AG09309 (cell line): ENCODE measurements around the gene SHISA6.

Experiments used
- DNase-seq: peaks from one replicate; pipeline ENCODE4 v3.0.0-alpha.2; 2010; ENCODE audit warnings: low read depth
- H3K4me3 ChIP-seq: 2 replicates; pipeline ENCODE4 v1.5.1; 2011; ENCODE audit warnings: mild to moderate bottlenecking, low read depth, low read length, moderate library complexity; ENCODE audit not compliant: control insufficient read depth
- TF ChIP-seq, protein P1 (sequence below): IDR thresholded peaks from 2 replicates; pipeline ENCODE4 v1.5.1; 2011; ENCODE audit warnings: mild to moderate bottlenecking, low read depth, low read length, inconsistent platforms; ENCODE audit not compliant: insufficient read depth, control insufficient read depth; ENCODE audit errors: missing control alignments

SHISA6 gene

DNA sequence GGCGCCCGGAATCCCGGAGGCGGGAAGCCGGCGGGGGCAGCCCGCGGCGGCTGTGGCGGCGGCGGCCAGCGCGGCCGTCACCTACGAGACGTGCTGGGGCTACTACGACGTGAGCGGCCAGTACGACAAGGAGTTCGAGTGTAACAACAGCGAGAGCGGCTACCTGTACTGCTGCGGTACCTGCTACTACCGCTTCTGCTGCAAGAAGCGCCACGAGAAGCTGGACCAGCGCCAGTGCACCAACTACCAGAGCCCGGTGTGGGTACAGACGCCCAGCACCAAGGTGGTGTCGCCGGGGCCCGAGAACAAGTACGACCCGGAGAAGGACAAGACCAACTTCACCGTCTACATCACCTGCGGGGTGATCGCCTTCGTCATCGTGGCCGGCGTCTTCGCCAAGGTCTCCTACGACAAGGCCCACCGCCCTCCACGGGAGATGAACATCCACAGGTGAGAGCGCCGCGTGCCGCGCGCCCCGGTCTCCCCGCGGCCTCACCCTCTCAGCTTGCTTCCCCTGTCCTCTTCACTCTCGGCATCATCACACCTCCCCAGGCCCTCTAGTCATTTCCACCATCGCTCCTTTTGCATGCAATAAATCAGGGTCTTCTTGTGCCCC is 706 bp downstream of the SHISA6 start:
- TF ChIP-seq, protein P1, sequence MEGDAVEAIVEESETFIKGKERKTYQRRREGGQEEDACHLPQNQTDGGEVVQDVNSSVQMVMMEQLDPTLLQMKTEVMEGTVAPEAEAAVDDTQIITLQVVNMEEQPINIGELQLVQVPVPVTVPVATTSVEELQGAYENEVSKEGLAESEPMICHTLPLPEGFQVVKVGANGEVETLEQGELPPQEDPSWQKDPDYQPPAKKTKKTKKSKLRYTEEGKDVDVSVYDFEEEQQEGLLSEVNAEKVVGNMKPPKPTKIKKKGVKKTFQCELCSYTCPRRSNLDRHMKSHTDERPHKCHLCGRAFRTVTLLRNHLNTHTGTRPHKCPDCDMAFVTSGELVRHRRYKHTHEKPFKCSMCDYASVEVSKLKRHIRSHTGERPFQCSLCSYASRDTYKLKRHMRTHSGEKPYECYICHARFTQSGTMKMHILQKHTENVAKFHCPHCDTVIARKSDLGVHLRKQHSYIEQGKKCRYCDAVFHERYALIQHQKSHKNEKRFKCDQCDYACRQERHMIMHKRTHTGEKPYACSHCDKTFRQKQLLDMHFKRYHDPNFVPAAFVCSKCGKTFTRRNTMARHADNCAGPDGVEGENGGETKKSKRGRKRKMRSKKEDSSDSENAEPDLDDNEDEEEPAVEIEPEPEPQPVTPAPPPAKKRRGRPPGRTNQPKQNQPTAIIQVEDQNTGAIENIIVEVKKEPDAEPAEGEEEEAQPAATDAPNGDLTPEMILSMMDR, result no peak
- H3K4me3 ChIP-seq, result no peak overlapping the region
- no peak for DNase-seq

DNA sequence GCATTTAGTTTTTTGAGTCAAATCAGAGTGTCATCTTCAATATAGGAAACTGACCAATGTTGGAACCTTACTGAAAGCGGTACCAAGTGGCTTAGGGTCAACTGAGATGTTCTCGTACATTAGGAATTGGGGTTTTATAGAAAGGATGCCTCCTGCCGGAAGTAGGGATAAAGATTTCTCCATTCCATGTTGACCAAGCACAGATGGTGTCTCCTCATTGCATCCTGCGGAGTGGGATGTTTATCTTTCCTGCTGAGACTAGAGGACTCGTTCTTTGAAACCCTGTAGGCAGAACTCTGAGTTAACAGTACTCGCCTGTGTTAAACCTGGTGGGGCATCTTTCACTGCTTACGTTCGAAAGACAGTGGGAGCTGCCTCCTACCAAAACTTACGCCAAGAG is 1.4 kb downstream of the SHISA6 start:
- no peak for DNase-seq
- TF ChIP-seq, protein P1, result no peak
- H3K4me3 ChIP-seq, result no peak overlapping the region

DNA sequence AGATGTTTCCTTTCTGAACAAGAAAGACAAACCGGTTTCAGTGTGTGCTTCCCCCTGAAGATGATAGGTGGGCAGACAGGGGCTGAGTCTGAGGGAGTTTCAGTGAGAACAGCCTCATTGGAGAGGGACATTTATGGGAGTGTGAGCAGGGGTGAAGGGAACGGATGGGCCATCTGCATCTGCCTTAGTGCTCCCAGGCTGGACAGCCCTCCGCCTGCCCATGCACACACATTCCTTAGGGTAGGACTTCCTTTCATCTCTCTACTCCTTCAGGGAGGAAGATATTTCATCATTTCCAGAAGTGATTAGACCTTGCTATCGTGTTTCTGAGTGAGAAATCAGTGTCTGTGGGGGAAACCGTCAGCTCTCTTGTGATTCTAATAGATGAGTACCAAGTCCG is 3.8 kb downstream of the SHISA6 start:
- H3K4me3 ChIP-seq, result no peak overlapping the region
- no peak for DNase-seq
- TF ChIP-seq, protein P1, result no peak

DNA sequence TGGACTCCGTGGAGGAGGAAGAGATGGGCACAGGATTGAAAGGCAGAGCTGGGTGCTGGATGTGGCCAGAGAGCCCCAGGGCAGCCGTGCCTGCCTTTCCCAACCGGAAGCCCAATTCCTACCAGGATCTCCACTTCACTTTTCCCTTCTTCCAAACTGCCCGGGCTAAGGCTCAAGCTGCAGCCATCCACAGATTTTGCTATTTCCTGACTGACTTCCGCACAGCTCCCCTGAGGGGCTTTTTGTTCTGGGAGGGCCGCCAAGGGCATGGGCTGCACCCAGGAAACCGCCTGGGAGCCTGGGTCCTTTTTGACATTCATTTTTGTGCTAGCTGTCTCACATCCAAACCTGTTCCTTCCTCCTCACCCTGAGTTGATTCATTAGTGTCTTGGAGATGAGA is 4.2 kb downstream of the SHISA6 start:
- no peak overlapping the region for H3K4me3 ChIP-seq
- TF ChIP-seq, protein P1, result no peak
- DNase-seq, result no peak

DNA sequence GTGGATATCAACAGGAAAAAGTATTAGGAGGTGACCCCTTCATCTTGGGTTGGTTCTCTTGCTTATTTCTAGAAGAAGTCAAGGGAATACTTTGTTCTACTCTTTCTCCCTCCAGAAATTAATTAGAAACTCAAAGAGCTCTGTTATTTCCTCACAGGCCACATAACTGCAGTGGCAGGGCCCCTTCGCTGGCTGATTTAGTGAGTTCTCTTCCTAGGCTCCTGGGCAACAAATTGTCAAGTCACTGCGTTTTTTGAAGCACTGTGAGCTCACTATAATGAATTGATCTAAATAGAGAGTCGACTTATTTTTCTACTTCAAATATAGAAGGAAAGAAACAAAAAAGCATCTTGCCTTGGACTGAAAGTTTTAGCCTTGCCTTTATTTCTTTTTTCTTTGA is 4.8 kb downstream of the SHISA6 start:
- TF ChIP-seq, protein P1, result no peak
- no peak for DNase-seq
- H3K4me3 ChIP-seq, result no peak overlapping the region

DNA sequence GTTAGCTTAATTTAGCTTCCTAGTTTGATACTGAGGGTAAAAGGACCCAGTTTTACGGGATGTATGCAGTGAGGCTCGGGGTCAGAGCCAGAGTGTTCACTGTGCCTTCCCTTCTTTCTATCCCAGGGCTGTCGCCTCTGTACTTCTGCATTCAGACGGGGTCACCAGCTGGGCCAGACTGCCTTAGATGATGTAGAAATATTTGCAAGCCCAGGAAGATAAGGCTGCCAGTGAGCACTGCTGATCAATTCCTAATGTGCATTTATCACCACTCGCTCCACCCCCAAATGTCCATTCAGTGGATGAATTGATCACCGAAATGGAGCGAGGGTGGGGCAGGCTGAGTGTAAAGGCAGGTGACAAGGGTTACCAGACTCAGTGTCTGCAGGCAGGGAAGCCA is 9.1 kb downstream of the SHISA6 start:
- TF ChIP-seq, protein P1, result no peak
- H3K4me3 ChIP-seq, result no peak overlapping the region
- no peak for DNase-seq
